Muscle of leg (tissue), 16 donors: ENCODE data around the gene ZNF790. TPM values are rescaled to one million over a fixed set of nuclear protein-coding genes. Genes with fewer than 3 reads are reported as not detected.

Source experiments
- DNase-seq: peaks from one replicate; pipeline ENCODE4 v3.0.0; 2013
- H3K27ac ChIP-seq: one replicate; pipeline ENCODE4 v1.5.1; 2013; ENCODE audit warnings: mild to moderate bottlenecking, low read length, control low read depth
- H3K27me3 ChIP-seq: one replicate; pipeline ENCODE4 v1.6.1; 2013; ENCODE audit warnings: low read length; ENCODE audit not compliant: control insufficient read depth, insufficient read depth
- H3K36me3 ChIP-seq: one replicate; pipeline ENCODE4 v1.6.1; 2013; ENCODE audit warnings: low read length; ENCODE audit not compliant: control insufficient read depth, insufficient read depth
- H3K4me1 ChIP-seq: one replicate; pipeline ENCODE4 v1.6.1; 2013; ENCODE audit warnings: low read length; ENCODE audit not compliant: control insufficient read depth, insufficient read depth
- H3K4me3 ChIP-seq: one replicate; pipeline ENCODE4 v1.5.1; 2013; ENCODE audit warnings: low read length, control low read depth
- H3K9me3 ChIP-seq: replicated peaks from 2 replicates; pipeline ENCODE4 v1.6.1; 2013; ENCODE audit warnings: low read depth, low read length; ENCODE audit not compliant: control insufficient read depth
- WGBS: methylation state at CpG from one replicate; pipeline ENCODE4 v1.1.5; 2013; ENCODE audit warnings: missing lambda C conversion rate; ENCODE audit not compliant: insufficient coverage; 5-methylcytosine and 5-hydroxymethylcytosine counted together
- long read RNA-seq, 11 donors: transcript quantifications; one replicate each; lab custom pipeline, GENCODE V29; 2026
- polyA plus RNA-seq, 8 donors: library from polyadenylated mRNA; unstranded; fragments of 120-200 nt; gene quantifications; one replicate each; pipeline versions ENCODE4 v1.2.1 to v1.2.3, GENCODE V29; 2013; ENCODE audit warnings: inconsistent platforms in 1 of 8, low replicate concordance in 1 of 8; ENCODE audit not compliant: insufficient read length in 8 of 8, insufficient read depth in 1 of 8
- total RNA-seq: library from RNA; stranded (reverse); fragments of 120-200 nt; gene quantifications from one replicate; pipeline ENCODE4 v1.2.4, GENCODE V29; 2013

The ZNF790 gene
- total RNA-seq (10.6 TPM), polyA plus RNA-seq (1 to 10 TPM; 4.8 to 7.6 (median 6.3) TPM)
- long read RNA-seq, donor 1, result 0 reads
- long read RNA-seq, donor 2, result 0 reads
- long read RNA-seq, donor 3, result 0 reads
- long read RNA-seq, donor 4, partial matches to known transcripts, result 0 of 1 reads
- long read RNA-seq, donor 4, other reads (novel, unspliced or antisense), result 0 of 1 reads
- long read RNA-seq, donor 5, partial matches to known transcripts, result 0 of 5 reads
- long read RNA-seq, donor 5, other reads (novel, unspliced or antisense), result 0 of 5 reads
- long read RNA-seq, donor 6, partial matches to known transcripts, result 0 of 3 reads
- long read RNA-seq, donor 6, other reads (novel, unspliced or antisense), result 0 of 3 reads
- long read RNA-seq, donor 7, partial matches to known transcripts, result 0 of 4 reads
- long read RNA-seq, donor 7, other reads (novel, unspliced or antisense), result 0 of 4 reads
- long read RNA-seq, donor 8, result 0 reads
- long read RNA-seq, donor 9, result 0 reads
- long read RNA-seq, donor 10, partial matches to known transcripts, result 0 of 4 reads
- long read RNA-seq, donor 10, other reads (novel, unspliced or antisense), result 0 of 4 reads
- long read RNA-seq, donor 11, partial matches to known transcripts, result 0 of 1 reads
- long read RNA-seq, donor 11, other reads (novel, unspliced or antisense), result 0 of 1 reads

- peak; percentile 98 for DNase-seq
- Histone ChIP-seq H3K27me3 (no peaks in the 10 kb centered on the region), H3K36me3 (peaks cover 2% of the 10 kb centered on the region), H3K27ac (peak within 1 kb of the TSS; percentile 98), H3K9me3 (peaks cover 22% of the 10 kb centered on the region), H3K4me1 (peaks cover 3% of the 10 kb centered on the region), H3K4me3 (peak within 1 kb of the TSS; percentile 93)
- 0% methylated on average over 55 of the region's 56 CpGs for WGBS
Measured at GRCh38 chr19:36837906-36838783, at the start of gene ZNF790. ZNF790 (minus strand) TSS chr19:36838387; CDS start chr19:36825619, 12,768 bp downstream.

- Histone ChIP-seq H3K9me3 (peaks cover 64% of the 10 kb centered on the region), H3K4me1 (no peaks in the 10 kb centered on the region), H3K36me3 (peaks cover 16% of the 10 kb centered on the region), H3K27ac (no peak overlapping the region), H3K27me3 (no peaks in the 10 kb centered on the region), H3K4me3 (no peak overlapping the region)
- WGBS, result 98% methylated on average over 6 of the region's 10 CpGs
- no peak for DNase-seq
Measured at GRCh38 chr19:36876993-36877938, 39.1 kb upstream of the ZNF790 start.

DNA sequence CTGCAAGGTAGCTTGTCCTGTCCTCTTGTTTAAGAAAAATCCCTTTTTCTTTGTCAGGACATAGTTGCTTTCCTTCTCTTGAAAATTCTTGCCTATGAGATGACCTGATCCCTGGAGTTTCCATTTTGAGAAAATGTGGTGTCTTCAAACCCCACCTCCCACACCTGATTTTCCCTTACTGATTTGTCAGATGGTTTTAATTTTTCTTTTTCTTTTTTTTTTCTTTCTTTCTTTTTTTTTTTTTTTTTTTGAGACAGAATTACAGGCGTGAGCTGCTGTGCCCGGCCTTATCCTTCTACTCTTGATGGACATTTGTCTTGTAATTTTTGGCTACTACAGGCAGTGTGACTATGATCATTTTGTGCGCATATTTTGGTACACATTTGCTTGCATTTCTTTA lies 13.7 kb upstream of the ZNF790 start:
- Histone ChIP-seq H3K36me3 (peaks cover 14% of the 10 kb centered on the region), H3K27ac (no peak overlapping the region), H3K9me3 (peaks cover 8% of the 10 kb centered on the region), H3K4me1 (peaks cover 8% of the 10 kb centered on the region), H3K4me3 (no peak overlapping the region), H3K27me3 (no peaks in the 10 kb centered on the region)
- no peak for DNase-seq
- no CpG with 5 or more reads among the region's 3 CpGs for WGBS

DNA sequence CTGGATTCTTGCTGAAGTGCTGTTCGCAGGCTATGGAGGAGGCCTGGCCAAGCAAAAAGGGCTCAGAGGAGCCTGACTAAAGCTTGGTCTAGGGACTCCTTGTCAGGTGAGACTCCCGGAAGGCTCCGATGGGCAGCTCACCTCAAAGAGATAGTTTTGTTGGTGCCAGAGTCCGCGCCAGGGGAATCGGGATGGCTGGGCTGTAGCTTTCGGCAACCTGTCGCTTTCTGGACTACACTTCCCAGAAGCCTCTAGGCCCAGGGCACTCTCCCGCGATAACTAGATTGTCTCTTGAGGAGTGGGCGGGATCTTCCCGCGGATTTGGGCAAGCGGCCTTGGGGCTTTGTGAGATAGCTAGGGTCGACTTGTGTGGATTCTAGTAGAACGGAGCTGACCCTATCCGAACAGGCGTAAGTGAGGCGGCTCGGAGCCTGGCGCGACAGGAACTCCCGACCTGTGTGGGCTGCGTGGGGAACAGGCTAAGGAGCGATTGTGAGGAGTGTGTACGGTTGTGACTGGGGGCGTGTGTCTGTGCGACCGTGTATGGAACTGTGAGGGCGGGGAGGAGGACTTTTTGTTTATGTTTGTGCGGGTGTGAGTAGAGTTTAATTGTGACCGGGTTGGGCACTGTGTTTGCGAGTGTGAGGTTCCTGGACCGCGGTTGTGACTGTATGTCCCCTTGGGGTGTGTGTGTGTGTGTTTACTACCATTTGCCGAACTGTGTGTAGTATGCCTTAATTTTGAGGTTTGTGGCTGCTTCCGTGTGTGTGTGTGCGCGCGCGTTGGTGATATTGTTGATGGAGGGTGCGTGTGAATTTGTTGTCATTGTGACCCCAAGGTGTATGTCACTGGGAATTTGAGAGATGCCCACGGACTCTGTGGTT lies 12.6 kb upstream of the ZNF790 start, which contains the start of gene ZNF345:
TSS of gene ZNF345 (plus strand) at position 318 of the 884 bp plus-strand sequence. CDS start 25,955 bp downstream, outside the sequence.
- H3K9me3 ChIP-seq, result peaks cover 6% of the 10 kb centered on the region
- peaks cover 14% of the 10 kb centered on the region for H3K36me3 ChIP-seq
- peak within 1 kb of the TSS; percentile 91 for H3K27ac ChIP-seq
- no peaks in the 10 kb centered on the region for H3K27me3 ChIP-seq
- H3K4me1 ChIP-seq, result peaks cover 8% of the 10 kb centered on the region
- peak within 1 kb of the TSS; percentile 68 for H3K4me3 ChIP-seq
- WGBS, result under 1% methylated on average over 37 of the region's 43 CpGs
- peak; percentile 99 for DNase-seq

DNA sequence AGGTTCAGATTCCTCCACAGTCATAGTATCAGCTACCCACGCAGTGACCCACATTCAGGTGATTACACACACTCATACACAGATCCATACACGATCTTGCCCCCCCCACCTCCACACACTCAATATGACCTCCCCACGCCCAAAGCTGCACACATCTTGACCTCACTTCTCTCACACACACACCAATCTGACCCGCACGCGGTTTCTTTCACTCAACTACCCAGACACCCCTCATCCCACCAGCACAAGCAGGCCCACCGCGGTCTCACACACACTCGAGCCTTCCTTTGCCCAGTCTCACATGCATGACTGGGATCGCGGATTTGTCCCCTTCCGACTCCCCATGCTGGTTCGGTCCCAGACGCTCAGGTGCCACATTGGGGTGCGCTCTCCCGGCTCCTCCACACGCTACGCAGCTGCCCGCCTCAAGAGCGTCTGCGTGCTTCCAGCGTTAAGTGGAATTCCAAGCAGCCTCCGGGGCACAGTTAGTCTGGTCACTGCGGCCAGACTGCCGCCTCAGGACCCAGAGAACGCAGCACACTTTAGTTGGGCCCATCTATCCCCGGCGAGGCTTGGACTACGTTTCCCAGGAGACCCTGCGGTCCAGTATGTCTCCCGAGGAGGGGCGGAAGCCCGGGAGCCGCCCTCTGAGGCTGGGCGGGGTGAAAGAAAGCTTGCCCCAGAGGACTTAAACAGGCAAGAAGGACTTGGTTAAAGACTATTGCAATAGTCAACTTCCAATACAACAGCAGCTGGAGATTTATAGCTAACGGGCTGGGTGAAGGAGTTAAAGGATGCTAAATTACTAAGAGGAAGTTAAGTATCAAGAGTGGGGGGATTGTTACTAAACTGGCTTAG lies 11.7 kb upstream of the ZNF790 start:
- peak overlapping the region; percentile 68 for H3K4me3 ChIP-seq
- peaks cover 8% of the 10 kb centered on the region for H3K36me3 ChIP-seq
- DNase-seq, result peak; percentile 98
- WGBS, result under 1% methylated on average over 28 of the region's 36 CpGs
- H3K27me3 ChIP-seq, result no peaks in the 10 kb centered on the region
- peaks cover 8% of the 10 kb centered on the region for H3K4me1 ChIP-seq
- H3K9me3 ChIP-seq, result peaks cover 2% of the 10 kb centered on the region
- H3K27ac ChIP-seq, result peak overlapping the region; percentile 91

GRCh38 chr19:36847968-36848367 lies 9.8 kb upstream of the ZNF790 start:
- H3K27ac ChIP-seq, result no peak overlapping the region
- H3K4me3 ChIP-seq, result no peak overlapping the region
- peaks cover 8% of the 10 kb centered on the region for H3K4me1 ChIP-seq
- H3K36me3 ChIP-seq, result peaks cover 2% of the 10 kb centered on the region
- WGBS, result no CpG with 5 or more reads among the region's 1 CpG
- no peak for DNase-seq
- H3K9me3 ChIP-seq, result no peaks in the 10 kb centered on the region
- no peaks in the 10 kb centered on the region for H3K27me3 ChIP-seq

GRCh38 chr19:36838784-36839324 lies 667 bp upstream of the ZNF790 start:
- H3K9me3 ChIP-seq, result peaks cover 17% of the 10 kb centered on the region
- H3K27me3 ChIP-seq, result no peaks in the 10 kb centered on the region
- peak overlapping the region; percentile 98 for H3K27ac ChIP-seq
- 0% methylated on average over 11 of the region's 12 CpGs for WGBS
- peaks cover 3% of the 10 kb centered on the region for H3K4me1 ChIP-seq
- peak overlapping the region; percentile 93 for H3K4me3 ChIP-seq
- DNase-seq, result no peak
- H3K36me3 ChIP-seq, result peaks cover 2% of the 10 kb centered on the region
